Measurements from ENCODE around the gene P2RX6.
"Not testable (repeated sequence)": the region's sequence is repeated elsewhere in the genome, so short reads cannot be mapped to it uniquely, and the experiment has no call there.

The P2RX6 gene

GRCh38 chr22:20995329-20996030 is 19.5 kb upstream of the P2RX6 start:
- DNase-seq, result no peak

- DNase-seq, result no peak
Measured at GRCh38 chr22:20996031-20996410, 18.9 kb upstream of the P2RX6 start.

GRCh38 chr22:20996598-20997535 is 18.1 kb upstream of the P2RX6 start:
- no peak for DNase-seq

GRCh38 chr22:20997536-20998257 is 17.3 kb upstream of the P2RX6 start:
- no peak for DNase-seq

GRCh38 chr22:20998411-20999336 is 16.3 kb upstream of the P2RX6 start:
- DNase-seq, result no peak

- DNase-seq, result no peak
Measured at GRCh38 chr22:20999350-21000206, 15.4 kb upstream of the P2RX6 start.

GRCh38 chr22:21000207-21000986 is 14.6 kb upstream of the P2RX6 start:
- DNase-seq, result no peak

- DNase-seq, result no peak
Measured at GRCh38 chr22:21000987-21001600, 13.9 kb upstream of the P2RX6 start.

- peak; percentile 89 for DNase-seq
Measured at GRCh38 chr22:21001601-21002325, 13.2 kb upstream of the P2RX6 start, which contains the start of gene THAP7. TSS of gene THAP7 (minus strand) at chr22:21002118. CDS start at chr22:21001911, 207 bp downstream.

- DNase-seq, result no peak
Measured at GRCh38 chr22:21003782-21004181, 11.2 kb upstream of the P2RX6 start.

GRCh38 chr22:21009208-21009607 is 5.8 kb upstream of the P2RX6 start:
- not testable (repeated sequence) for DNase-seq

- DNase-seq, result no peak
Measured at GRCh38 chr22:21009638-21010425, 5.1 kb upstream of the P2RX6 start.

- DNase-seq, result no peak
Measured at GRCh38 chr22:21010426-21011113, 4.4 kb upstream of the P2RX6 start.

GRCh38 chr22:21012446-21013407 is 2.2 kb upstream of the P2RX6 start:
- DNase-seq, result peak; percentile 63

- DNase-seq, result no peak
Measured at GRCh38 chr22:21013657-21014201, 1.2 kb upstream of the P2RX6 start.

- DNase-seq, result peak; percentile 84
Measured at GRCh38 chr22:21014202-21014725, 701 bp upstream of the P2RX6 start.
